ENCODE measurements around the gene CROCC2.

Gene CROCC2

DNA sequence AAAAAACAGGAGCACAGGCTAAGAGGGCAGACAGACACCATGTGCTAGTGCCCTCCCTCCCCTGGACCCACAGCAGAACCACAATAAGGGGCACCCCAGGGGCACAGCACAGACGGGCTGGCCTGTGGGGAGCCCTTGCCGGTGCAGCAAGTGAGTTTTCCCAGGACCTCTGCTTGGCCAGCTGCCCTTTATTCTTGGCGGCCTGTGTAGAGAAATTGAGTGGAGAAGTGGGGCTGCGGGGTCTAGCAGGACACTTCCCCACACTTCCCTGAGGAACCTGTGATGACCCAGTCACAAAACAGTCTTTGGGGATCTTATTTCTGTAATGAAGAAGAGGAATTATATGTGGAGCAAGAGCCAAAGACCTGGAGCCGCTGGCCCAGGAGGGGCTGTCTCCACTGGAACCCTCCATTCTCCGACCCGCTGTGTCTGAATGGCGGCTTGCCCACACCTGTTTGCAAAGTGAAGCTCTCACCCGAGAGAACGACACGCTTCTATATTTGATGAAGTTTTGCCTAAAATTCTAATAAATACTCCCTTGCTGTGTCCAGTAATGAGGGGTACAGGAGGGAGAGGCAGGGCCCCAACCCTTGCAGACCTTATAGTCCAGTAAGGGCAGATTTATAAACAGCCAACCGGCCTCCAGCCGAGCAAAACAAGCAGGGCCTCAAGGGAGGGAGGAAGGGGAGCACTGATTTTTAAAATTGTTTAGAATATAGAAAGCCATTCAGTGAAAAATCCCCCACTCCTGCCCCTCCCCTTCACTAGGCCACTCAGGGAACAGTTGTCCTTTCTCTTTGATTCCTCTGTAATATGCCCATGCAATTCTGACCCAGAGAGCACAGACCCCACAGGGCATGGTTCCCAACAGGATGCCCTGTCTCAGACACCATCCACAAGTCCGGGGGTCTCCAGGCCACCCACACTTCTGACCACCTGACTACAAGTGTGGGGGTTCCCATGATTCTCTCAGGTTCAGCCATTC, 47.6 kb downstream of the CROCC2 start:
- in situ Hi-C loops (cut with MboI; ENCODE audit: low sequenced_read_pairs, unreplicated experiment), result no loop called here
- no peak for TF ChIP-seq CTCF (IDR thresholded peaks at IDR 0.05; ENCODE audit: borderline replicate concordance, control extremely low read depth, extremely low read depth, insufficient read depth, missing control alignments)
- no peak for DNase-seq (ENCODE audit: low spot score)

GRCh38 chr2:240954436-240955305, 48.5 kb downstream of the CROCC2 start:
- in situ Hi-C loops (cut with MboI; ENCODE audit: low sequenced_read_pairs, unreplicated experiment), result no loop called here
- TF ChIP-seq CTCF (IDR thresholded peaks at IDR 0.05; ENCODE audit: borderline replicate concordance, control extremely low read depth, extremely low read depth, insufficient read depth, missing control alignments), result no peak

GRCh38 chr2:240955306-240956170, 49.4 kb downstream of the CROCC2 start:
- no peak for DNase-seq (ENCODE audit: low spot score)
- in situ Hi-C loops (cut with MboI; ENCODE audit: low sequenced_read_pairs, unreplicated experiment), result no loop called here

More at GRCh38 chr2:240954436-240955305, 48.5 kb downstream of the CROCC2 start:
- DNase-seq (ENCODE audit: low spot score), result no peak

DNA sequence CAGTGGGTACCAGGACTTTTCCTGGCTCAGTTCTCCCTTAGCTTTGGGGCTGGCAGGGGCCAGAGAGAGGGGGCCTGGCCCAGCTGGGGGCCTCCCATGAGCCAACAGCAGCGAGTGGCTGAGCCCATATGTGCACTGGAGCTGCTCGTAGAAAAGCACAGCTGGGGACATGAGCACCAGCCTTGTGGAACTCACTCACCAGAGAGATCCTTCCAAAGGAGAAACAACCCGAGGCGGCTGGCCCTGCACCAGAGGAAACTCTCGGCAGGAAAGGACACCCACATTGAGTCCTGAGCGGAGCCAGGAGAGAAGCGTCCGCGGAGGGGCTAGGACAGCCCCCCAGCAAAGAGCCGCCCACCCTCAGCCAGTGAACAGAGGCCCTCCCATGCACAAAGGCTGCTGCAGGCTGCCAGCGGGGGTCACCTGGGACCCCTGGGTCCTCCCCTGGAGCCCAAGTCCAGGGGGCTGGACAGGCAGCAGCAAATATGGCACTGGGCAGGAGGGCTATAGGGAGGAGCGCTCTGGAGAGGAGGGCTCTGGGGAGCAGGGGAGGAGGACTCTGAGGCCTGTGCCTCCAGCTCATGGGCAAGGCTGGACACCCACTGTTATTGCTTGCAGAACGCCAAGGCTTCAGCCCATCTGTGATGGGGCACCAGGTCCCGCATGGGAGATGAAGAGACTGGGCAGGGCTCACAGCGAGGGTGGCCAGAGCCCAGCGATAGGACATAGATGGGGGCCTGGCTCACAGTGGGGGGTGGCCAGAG, 50.2 kb downstream of the CROCC2 start:
- in situ Hi-C loops (cut with MboI; ENCODE audit: low sequenced_read_pairs, unreplicated experiment), result no loop called here
- no peak for DNase-seq (ENCODE audit: low spot score)
- TF ChIP-seq CTCF (IDR thresholded peaks at IDR 0.05; ENCODE audit: borderline replicate concordance, control extremely low read depth, extremely low read depth, insufficient read depth, missing control alignments), result no peak

More at GRCh38 chr2:240955306-240956170, 49.4 kb downstream of the CROCC2 start:
- no peak for TF ChIP-seq CTCF (IDR thresholded peaks at IDR 0.05; ENCODE audit: borderline replicate concordance, control extremely low read depth, extremely low read depth, insufficient read depth, missing control alignments)

GRCh38 chr2:240956935-240957655, 51.0 kb downstream of the CROCC2 start:
- no peak for DNase-seq (ENCODE audit: low spot score)
- no peak for TF ChIP-seq CTCF (IDR thresholded peaks at IDR 0.05; ENCODE audit: borderline replicate concordance, control extremely low read depth, extremely low read depth, insufficient read depth, missing control alignments)
- in situ Hi-C loops (cut with MboI; ENCODE audit: low sequenced_read_pairs, unreplicated experiment), result no loop called here
